Astrocyte of the cerebellum (primary cell): ENCODE data around the gene MSRB3.
A peak's percentile ranks its signal among the peaks of the same experiment; 100 is the strongest.

Source experiments
- DNase-seq: peaks from one replicate; pipeline ENCODE4 v3.0.0-alpha.2; 2011; ENCODE audit warnings: low read depth
- H3K4me3 ChIP-seq: 2 replicates; pipeline ENCODE4 v1.5.1; 2011; ENCODE audit warnings: mild to moderate bottlenecking, low read depth, low read length, moderate library complexity
- CTCF ChIP-seq: IDR thresholded peaks from 2 replicates; pipeline ENCODE4 v1.5.1; 2012; ENCODE audit warnings: low read length, low read depth, moderate library complexity, mild to moderate bottlenecking; ENCODE audit errors: missing control alignments
- in situ Hi-C: cut with HindIII; loops from 2 replicates; pipeline ENCODE4 v1.10.0; 2017; ENCODE audit warnings: low sequenced_read_pairs

The MSRB3 gene

DNA sequence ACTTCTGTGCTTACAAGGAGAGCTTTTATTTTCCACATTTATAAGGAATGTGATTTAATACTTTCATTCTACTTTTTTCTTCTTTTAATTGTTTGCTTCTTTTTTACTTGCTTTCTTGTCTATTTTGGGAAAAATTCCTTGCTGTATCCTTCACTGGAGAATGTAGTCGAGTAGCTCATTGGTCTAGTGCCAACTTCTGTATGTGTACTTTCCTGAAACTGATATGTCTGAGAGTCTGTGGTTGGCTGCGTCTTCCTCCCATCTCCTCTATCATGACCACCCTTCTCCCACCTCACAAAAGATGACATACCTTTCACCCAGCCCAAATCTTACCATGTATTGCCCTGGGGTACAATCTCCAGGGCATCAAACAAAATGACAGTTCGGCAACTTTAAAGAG lies 51.8 kb downstream of the MSRB3 start:
- in situ Hi-C loops, result no loop called here
- no peak overlapping the region for H3K4me3 ChIP-seq
- no peak for DNase-seq
- TF ChIP-seq CTCF, result no peak

- H3K4me3 ChIP-seq, result no peak overlapping the region
- in situ Hi-C loops, result no loop called here
- TF ChIP-seq CTCF, result no peak
- DNase-seq, result no peak
These were observed 53.0 kb downstream of the MSRB3 start for GRCh38 chr12:65331456-65331855.

GRCh38 chr12:65333649-65334048 lies 55.2 kb downstream of the MSRB3 start:
- no peak overlapping the region for H3K4me3 ChIP-seq
- DNase-seq, result no peak
- in situ Hi-C loops, result no loop called here
- TF ChIP-seq CTCF, result no peak

GRCh38 chr12:65334521-65334920 lies 56.0 kb downstream of the MSRB3 start:
- no peak overlapping the region for H3K4me3 ChIP-seq
- in situ Hi-C loops, result no loop called here
- TF ChIP-seq CTCF, result no peak
- DNase-seq, result no peak

- peak; percentile 84 for DNase-seq
- H3K4me3 ChIP-seq, result no peak overlapping the region
- in situ Hi-C loops, result no loop called here
- no peak for TF ChIP-seq CTCF
These were observed 56.7 kb downstream of the MSRB3 start for GRCh38 chr12:65335021-65335714.

DNA sequence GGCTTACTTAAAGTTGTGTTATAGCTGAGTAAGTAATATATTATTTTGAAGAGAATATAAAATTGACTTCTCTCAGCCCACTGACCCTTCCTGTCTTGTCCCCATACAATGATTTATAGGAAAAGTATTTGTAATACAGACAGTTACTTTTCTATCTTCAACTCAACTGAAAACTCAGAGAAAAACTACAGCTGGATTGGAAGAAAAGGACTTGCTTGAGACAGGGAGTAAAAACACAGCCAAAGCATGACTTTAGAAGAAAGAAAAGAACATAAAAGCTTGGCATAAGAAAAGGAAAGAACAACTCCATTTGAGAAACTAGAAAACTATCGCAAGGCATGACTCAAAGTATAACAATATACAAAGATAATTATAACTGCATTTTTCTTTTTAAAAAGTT lies 57.5 kb downstream of the MSRB3 start:
- no peak for DNase-seq
- TF ChIP-seq CTCF, result no peak
- no peak overlapping the region for H3K4me3 ChIP-seq
- in situ Hi-C loops, result no loop called here

GRCh38 chr12:65339161-65339560 lies 60.7 kb downstream of the MSRB3 start:
- in situ Hi-C loops, result no loop called here

More at GRCh38 chr12:65339161-65339560, 60.7 kb downstream of the MSRB3 start:
- no peak for DNase-seq
- no peak for TF ChIP-seq CTCF
- no peak overlapping the region for H3K4me3 ChIP-seq
